GM23338 (cell line): ENCODE results near the gene ATP1A4. TPM values are rescaled to one million over a fixed set of nuclear protein-coding genes. Genes with fewer than 3 reads are reported as not detected.

ENCODE experiments used
- ATAC-seq: fragments of 200-7000 bp; cut with Tn5 transposase; 3 replicates; pipeline ENCODE4 v1.9.1; 2020
- DNase-seq: peaks from one replicate; pipeline ENCODE4 v3.0.0-alpha.2; 2015; ENCODE audit warnings: low spot score
- H2AFZ ChIP-seq: fragments of 200-600 bp; sonication (generic); 2 replicates; pipeline ENCODE4 v1.8.0; 2016; ENCODE audit warnings: antibody characterized with exemption, mild to moderate bottlenecking, moderate library complexity
- H3F3A ChIP-seq: fragments of 200-600 bp; sonication (generic); replicated peaks from 2 replicates; pipeline ENCODE4 v1.8.0; 2017; ENCODE audit warnings: antibody characterized with exemption, mixed run types, low read depth
- H3K27ac ChIP-seq: fragments of 200-600 bp; sonication (generic); 2 replicates; pipeline ENCODE4 v1.6.1; 2016; ENCODE audit warnings: low read depth
- H3K27me3 ChIP-seq: fragments of 200-600 bp; sonication (generic); 2 replicates; pipeline ENCODE4 v1.8.0; 2016; ENCODE audit warnings: mild to moderate bottlenecking, mixed run types, moderate library complexity; ENCODE audit not compliant: insufficient read depth
- H3K36me3 ChIP-seq: fragments of 200-600 bp; sonication (generic); 2 replicates; pipeline ENCODE4 v1.8.0; 2016; ENCODE audit warnings: mild to moderate bottlenecking; ENCODE audit not compliant: insufficient read depth
- H3K4me1 ChIP-seq: fragments of 200-600 bp; sonication (generic); 2 replicates; pipeline ENCODE4 v1.8.0; 2016; ENCODE audit warnings: mild to moderate bottlenecking, moderate library complexity; ENCODE audit not compliant: insufficient read depth
- H3K4me2 ChIP-seq: fragments of 200-600 bp; sonication (generic); 2 replicates; pipeline ENCODE4 v1.7.1; 2017; ENCODE audit warnings: mixed run types
- H3K4me3 ChIP-seq: fragments of 200-600 bp; sonication (generic); 2 replicates; pipeline ENCODE4 v1.6.1; 2016; ENCODE audit warnings: mixed run types
- H3K79me2 ChIP-seq: fragments of 200-600 bp; sonication (generic); replicated peaks from 2 replicates; pipeline ENCODE4 v1.8.0; 2017; ENCODE audit warnings: mild to moderate bottlenecking; ENCODE audit not compliant: insufficient read depth
- H3K9me2 ChIP-seq: fragments of 200-600 bp; sonication (generic); 2 replicates; pipeline ENCODE4 v1.8.0; 2017; ENCODE audit not compliant: insufficient read depth
- H4K20me1 ChIP-seq: fragments of 200-600 bp; sonication (generic); replicated peaks from 2 replicates; pipeline ENCODE4 v1.8.0; 2017; ENCODE audit warnings: mild to moderate bottlenecking; ENCODE audit not compliant: insufficient read depth
- H3K27ac Mint-ChIP-seq: 2 replicates; pipeline ENCODE4 v1.8.0; 2020; ENCODE audit warnings: inconsistent platforms, mild to moderate bottlenecking, moderate library complexity, mixed read lengths
- H3K27me3 Mint-ChIP-seq: 3 replicates; pipeline ENCODE4 v1.8.0; 2022; ENCODE audit warnings: low read depth, mild to moderate bottlenecking, moderate library complexity, mixed read lengths, inconsistent platforms; ENCODE audit not compliant: insufficient read depth, poor library complexity
- H3K36me3 Mint-ChIP-seq: 3 replicates; pipeline ENCODE4 v1.8.0; 2021; ENCODE audit warnings: low read depth, mild to moderate bottlenecking, inconsistent platforms, moderate library complexity, mixed read lengths
- H3K4me1 Mint-ChIP-seq: 3 replicates; pipeline ENCODE4 v1.8.0; 2020; ENCODE audit warnings: mild to moderate bottlenecking, inconsistent platforms, mixed read lengths
- H3K4me3 Mint-ChIP-seq: 3 replicates; pipeline ENCODE4 v1.8.0; 2021; ENCODE audit warnings: moderate library complexity, mild to moderate bottlenecking, inconsistent platforms, mixed read lengths
- H3K9me3 Mint-ChIP-seq: 3 replicates; pipeline ENCODE4 v1.8.0; 2020; ENCODE audit warnings: moderate library complexity, mild to moderate bottlenecking, inconsistent platforms, mixed read lengths
- CREB1 ChIP-seq: fragments of 250-450 bp; sonication (Bioruptor Pico); IDR thresholded peaks from 2 replicates; pipeline ENCODE4 v1.5.0; 2020; ENCODE audit warnings: low read depth, mild to moderate bottlenecking, moderate library complexity
- JUNB ChIP-seq: IDR thresholded peaks from one replicate; pipeline ENCODE4 v1.6.1; 2016; ENCODE audit warnings: antibody characterized with exemption; ENCODE audit not compliant: unreplicated experiment
- POLR2AphosphoS5 ChIP-seq: IDR thresholded peaks from 2 replicates; pipeline ENCODE4 v1.6.1; 2016; ENCODE audit warnings: antibody characterized with exemption, low read depth
- REST ChIP-seq: IDR thresholded peaks from one replicate; pipeline ENCODE4 v1.6.1; 2018; ENCODE audit warnings: antibody characterized with exemption; ENCODE audit not compliant: unreplicated experiment
- ZNF114 ChIP-seq: fragments of 250-450 bp; sonication (Bioruptor Pico); IDR thresholded peaks from 2 replicates; pipeline ENCODE4 v1.5.0; 2020; ENCODE audit warnings: mild to moderate bottlenecking, moderate library complexity
- polyA plus RNA-seq: library from polyadenylated mRNA; unstranded; fragments of >200 nt; fragmentation: Nextera tagmentation; extraction: Ambion mirVana; gene quantifications from 2 replicates; pipeline ENCODE4 v1.2.1, GENCODE V29; 2016
- total RNA-seq: library from RNA; depleted of rRNA; stranded (reverse); fragments of >200 nt; shearing (Covaris generic); gene quantifications from 2 replicates; pipeline ENCODE4 v1.2.3, GENCODE V29; 2014
- TF ChIP-seq, protein P1 (sequence below): fragments of 250-450 bp; sonication (Bioruptor Pico); IDR thresholded peaks from 2 replicates; pipeline ENCODE4 v1.5.0; 2020; ENCODE audit warnings: mild to moderate bottlenecking, moderate library complexity

ATP1A4 gene
- total and polyA plus RNA-seq, 2 experiments from 2014 or later, result 0.27 to 0.63 TPM

DNA sequence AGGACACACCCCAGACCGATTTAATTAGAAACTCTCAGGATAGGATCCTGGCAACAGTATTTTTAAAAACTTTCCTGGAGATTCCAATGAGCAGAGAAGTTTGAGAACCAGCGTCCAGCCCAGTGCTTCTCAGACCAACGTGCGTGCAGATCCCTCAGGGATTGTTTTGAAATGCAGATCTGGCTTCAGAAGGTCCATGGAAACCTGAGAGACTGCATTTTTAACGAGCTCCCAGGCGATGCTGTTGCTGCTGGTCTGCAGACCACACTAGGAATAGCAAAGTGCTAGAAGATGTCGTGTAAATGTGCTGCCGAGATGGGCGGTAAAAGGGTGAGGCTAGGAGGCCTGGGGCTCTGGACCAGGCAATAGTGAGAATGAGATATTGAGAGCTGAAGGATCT is 20.6 kb downstream of the ATP1A4 start:
- Histone ChIP-seq H3F3A (peaks cover 20% of the 10 kb centered on the region), H3K27ac (peak overlapping the region; percentile 57; the same call in 1 of the 2 replicates), H3K4me3 (peak overlapping the region; percentile 29; the same call in 1 of the 2 replicates), H3K79me2 (no peaks in the 10 kb centered on the region), H2AFZ (no peak overlapping the region), H3K27me3 (no peaks in the 10 kb centered on the region), H3K36me3 (no peaks in the 10 kb centered on the region), H4K20me1 (no peaks in the 10 kb centered on the region), H3K4me1 (peaks cover 50% of the 10 kb centered on the region), H3K4me2 (peak overlapping the region; percentile 50), H3K9me2 (peaks cover 13% of the 10 kb centered on the region)
- DNase-seq (peak; percentile 52), ATAC-seq (peak; percentile 12)
- H3K4me1 Mint-ChIP-seq, result peaks cover 57% of the 10 kb centered on the region
- H3K36me3 Mint-ChIP-seq, result no peaks in the 10 kb centered on the region; the same call in 2 of the 3 replicates
- peaks cover 23% of the 10 kb centered on the region for H3K27me3 Mint-ChIP-seq
- no peaks in the 10 kb centered on the region; the same call in 1 of the 3 replicates for H3K9me3 Mint-ChIP-seq
- H3K27ac Mint-ChIP-seq, result no peak overlapping the region
- TF ChIP-seq CREB1 (CRISPR knock-in tag), result no peak
- no peak for TF ChIP-seq POLR2AphosphoS5
- TF ChIP-seq REST, result no peak
- TF ChIP-seq, protein P1, sequence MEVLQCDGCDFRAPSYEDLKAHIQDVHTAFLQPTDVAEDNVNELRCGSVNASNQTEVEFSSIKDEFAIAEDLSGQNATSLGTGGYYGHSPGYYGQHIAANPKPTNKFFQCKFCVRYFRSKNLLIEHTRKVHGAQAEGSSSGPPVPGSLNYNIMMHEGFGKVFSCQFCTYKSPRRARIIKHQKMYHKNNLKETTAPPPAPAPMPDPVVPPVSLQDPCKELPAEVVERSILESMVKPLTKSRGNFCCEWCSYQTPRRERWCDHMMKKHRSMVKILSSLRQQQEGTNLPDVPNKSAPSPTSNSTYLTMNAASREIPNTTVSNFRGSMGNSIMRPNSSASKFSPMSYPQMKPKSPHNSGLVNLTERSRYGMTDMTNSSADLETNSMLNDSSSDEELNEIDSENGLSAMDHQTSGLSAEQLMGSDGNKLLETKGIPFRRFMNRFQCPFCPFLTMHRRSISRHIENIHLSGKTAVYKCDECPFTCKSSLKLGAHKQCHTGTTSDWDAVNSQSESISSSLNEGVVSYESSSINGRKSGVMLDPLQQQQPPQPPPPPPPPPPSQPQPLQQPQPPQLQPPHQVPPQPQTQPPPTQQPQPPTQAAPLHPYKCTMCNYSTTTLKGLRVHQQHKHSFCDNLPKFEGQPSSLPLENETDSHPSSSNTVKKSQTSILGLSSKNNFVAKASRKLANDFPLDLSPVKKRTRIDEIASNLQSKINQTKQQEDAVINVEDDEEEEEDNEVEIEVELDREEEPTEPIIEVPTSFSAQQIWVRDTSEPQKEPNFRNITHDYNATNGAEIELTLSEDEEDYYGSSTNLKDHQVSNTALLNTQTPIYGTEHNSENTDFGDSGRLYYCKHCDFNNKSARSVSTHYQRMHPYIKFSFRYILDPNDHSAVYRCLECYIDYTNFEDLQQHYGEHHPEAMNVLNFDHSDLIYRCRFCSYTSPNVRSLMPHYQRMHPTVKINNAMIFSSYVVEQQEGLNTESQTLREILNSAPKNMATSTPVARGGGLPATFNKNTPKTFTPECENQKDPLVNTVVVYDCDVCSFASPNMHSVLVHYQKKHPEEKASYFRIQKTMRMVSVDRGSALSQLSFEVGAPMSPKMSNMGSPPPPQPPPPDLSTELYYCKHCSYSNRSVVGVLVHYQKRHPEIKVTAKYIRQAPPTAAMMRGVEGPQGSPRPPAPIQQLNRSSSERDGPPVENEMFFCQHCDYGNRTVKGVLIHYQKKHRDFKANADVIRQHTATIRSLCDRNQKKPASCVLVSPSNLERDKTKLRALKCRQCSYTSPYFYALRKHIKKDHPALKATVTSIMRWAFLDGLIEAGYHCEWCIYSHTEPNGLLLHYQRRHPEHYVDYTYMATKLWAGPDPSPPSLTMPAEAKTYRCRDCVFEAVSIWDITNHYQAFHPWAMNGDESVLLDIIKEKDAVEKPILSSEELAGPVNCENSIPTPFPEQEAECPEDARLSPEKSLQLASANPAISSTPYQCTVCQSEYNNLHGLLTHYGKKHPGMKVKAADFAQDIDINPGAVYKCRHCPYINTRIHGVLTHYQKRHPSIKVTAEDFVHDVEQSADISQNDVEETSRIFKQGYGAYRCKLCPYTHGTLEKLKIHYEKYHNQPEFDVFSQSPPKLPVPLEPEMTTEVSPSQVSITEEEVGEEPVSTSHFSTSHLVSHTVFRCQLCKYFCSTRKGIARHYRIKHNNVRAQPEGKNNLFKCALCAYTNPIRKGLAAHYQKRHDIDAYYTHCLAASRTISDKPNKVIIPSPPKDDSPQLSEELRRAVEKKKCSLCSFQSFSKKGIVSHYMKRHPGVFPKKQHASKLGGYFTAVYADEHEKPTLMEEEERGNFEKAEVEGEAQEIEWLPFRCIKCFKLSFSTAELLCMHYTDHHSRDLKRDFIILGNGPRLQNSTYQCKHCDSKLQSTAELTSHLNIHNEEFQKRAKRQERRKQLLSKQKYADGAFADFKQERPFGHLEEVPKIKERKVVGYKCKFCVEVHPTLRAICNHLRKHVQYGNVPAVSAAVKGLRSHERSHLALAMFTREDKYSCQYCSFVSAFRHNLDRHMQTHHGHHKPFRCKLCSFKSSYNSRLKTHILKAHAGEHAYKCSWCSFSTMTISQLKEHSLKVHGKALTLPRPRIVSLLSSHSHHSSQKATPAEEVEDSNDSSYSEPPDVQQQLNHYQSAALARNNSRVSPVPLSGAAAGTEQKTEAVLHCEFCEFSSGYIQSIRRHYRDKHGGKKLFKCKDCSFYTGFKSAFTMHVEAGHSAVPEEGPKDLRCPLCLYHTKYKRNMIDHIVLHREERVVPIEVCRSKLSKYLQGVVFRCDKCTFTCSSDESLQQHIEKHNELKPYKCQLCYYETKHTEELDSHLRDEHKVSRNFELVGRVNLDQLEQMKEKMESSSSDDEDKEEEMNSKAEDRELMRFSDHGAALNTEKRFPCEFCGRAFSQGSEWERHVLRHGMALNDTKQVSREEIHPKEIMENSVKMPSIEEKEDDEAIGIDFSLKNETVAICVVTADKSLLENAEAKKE (CRISPR knock-in tag), result peak; percentile 95
- no peak for TF ChIP-seq ZNF114 (CRISPR knock-in tag)
- no peak for TF ChIP-seq JUNB
- peak overlapping the region; percentile 2; the same call in 1 of the 3 replicates for H3K4me3 Mint-ChIP-seq
